Prostate gland (tissue), 2 donors: Measurements from ENCODE around the gene ARSJ. TPM values are rescaled to one million over a fixed set of nuclear protein-coding genes. Genes with fewer than 3 reads are reported as not detected.

ENCODE experiments used
- DNase-seq: peaks from one replicate; pipeline ENCODE4 v3.0.0-alpha.2; 2019; ENCODE audit warnings: low spot score
- H3K27ac ChIP-seq, 2 donors: fragments of 200-600 bp; sonication (generic); 2 replicates each; pipeline ENCODE4 v1.5.1; 2017 to 2019
- H3K27me3 ChIP-seq: fragments of 200-600 bp; sonication (generic); replicated peaks from 2 replicates; pipeline ENCODE4 v1.5.1; 2019; ENCODE audit not compliant: insufficient read depth
- H3K36me3 ChIP-seq, 2 donors: fragments of 200-600 bp; sonication (generic); 1 replicate in 1 of 2; 2 replicates in 1 of 2; pipeline versions ENCODE4 v1.5.1 to v1.8.1; 2017 to 2019
- H3K4me1 ChIP-seq: fragments of 200-600 bp; sonication (generic); replicated peaks from 2 replicates; pipeline ENCODE4 v1.5.1; 2019
- H3K4me3 ChIP-seq, 2 donors: fragments of 200-600 bp; sonication (generic); 2 replicates each; pipeline ENCODE4 v1.5.1; 2017 to 2019
- H3K9me3 ChIP-seq: fragments of 200-600 bp; sonication (generic); 2 replicates; pipeline ENCODE4 v1.5.1; 2017
- POLR2A ChIP-seq: fragments of 450-650 bp; IDR thresholded peaks from one replicate; pipeline ENCODE4 v1.6.1; 2016; ENCODE audit warnings: antibody characterized with exemption, mild to moderate bottlenecking
- POLR2AphosphoS5 ChIP-seq: sonication (generic); formaldehyde crosslinking; IDR thresholded peaks from one replicate; pipeline ENCODE4 v1.6.1; 2017; ENCODE audit warnings: antibody characterized with exemption
- WGBS: methylation state at CpG from one replicate; pipeline ENCODE4 v1.1.5; 2018; 5-methylcytosine and 5-hydroxymethylcytosine counted together
- intact Hi-C: fragments of 100-400 bp; cut with DNase I; formaldehyde crosslinking; loops from one replicate; pipeline ENCODE4 v1.14.2; 2022
- total RNA-seq, 2 donors: library from RNA; depleted of rRNA; stranded (reverse); fragments of >200 nt; gene quantifications; one replicate each; pipeline ENCODE4 v1.1.0, GENCODE V29; 2016
- TF ChIP-seq, protein P1 (sequence below), 4 experiments: fragments of 200-600 bp in 2 of 4; fragments of 450-650 bp in 2 of 4; sonication (generic) in 2 of 4; IDR thresholded peaks; 1 replicate in 3 of 4; 2 replicates in 1 of 4; pipeline ENCODE4 v1.5.1; 2016 to 2019; ENCODE audit warnings: antibody characterized with exemption in 4 of 4, mild to moderate bottlenecking in 2 of 4, moderate library complexity in 2 of 4

Gene ARSJ
- total RNA-seq, 2 donors from 2014 or later, result 8.8 to 12.5 TPM

- Histone ChIP-seq H3K27me3 (no peaks in the 10 kb centered on the region), H3K4me1 (no peaks in the 10 kb centered on the region), H3K36me3 (no peaks in the 10 kb centered on the region), H3K9me3 (no peaks in the 10 kb centered on the region), H3K4me3 (no peak overlapping the region), H3K27ac (no peak overlapping the region)
- DNase-seq, result no peak
- WGBS, result 24% methylated on average over 1 of the region's 1 CpG
- intact Hi-C loops, result no loop called here
- TF ChIP-seq POLR2AphosphoS5, result no peak
- TF ChIP-seq, protein P1, sequence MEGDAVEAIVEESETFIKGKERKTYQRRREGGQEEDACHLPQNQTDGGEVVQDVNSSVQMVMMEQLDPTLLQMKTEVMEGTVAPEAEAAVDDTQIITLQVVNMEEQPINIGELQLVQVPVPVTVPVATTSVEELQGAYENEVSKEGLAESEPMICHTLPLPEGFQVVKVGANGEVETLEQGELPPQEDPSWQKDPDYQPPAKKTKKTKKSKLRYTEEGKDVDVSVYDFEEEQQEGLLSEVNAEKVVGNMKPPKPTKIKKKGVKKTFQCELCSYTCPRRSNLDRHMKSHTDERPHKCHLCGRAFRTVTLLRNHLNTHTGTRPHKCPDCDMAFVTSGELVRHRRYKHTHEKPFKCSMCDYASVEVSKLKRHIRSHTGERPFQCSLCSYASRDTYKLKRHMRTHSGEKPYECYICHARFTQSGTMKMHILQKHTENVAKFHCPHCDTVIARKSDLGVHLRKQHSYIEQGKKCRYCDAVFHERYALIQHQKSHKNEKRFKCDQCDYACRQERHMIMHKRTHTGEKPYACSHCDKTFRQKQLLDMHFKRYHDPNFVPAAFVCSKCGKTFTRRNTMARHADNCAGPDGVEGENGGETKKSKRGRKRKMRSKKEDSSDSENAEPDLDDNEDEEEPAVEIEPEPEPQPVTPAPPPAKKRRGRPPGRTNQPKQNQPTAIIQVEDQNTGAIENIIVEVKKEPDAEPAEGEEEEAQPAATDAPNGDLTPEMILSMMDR (IDR thresholded peaks at IDR 0.05), result no peak
- no peak for TF ChIP-seq POLR2A
Measured at GRCh38 chr4:113882668-113883067, 96.8 kb downstream of the ARSJ start.

DNA sequence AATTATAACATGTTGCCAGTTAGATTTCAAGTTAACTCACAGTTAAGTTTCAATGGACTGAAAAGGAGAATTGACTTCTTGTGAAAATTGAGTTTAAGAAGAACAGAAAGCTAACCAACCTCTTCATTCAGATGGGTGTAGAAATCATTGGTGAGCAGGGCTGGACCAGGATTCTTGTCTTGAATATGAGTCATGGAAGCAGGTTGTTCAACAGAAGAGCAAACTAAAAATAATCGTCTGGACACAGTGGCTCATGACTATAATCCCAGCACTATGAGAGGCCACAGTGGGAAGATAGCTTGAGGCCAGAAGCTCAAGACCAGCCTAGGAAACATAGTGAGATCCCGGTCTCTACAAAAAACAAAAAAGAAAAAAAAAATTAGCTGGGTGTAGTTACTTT is 98.2 kb downstream of the ARSJ start:
- no peaks in the 10 kb centered on the region for H3K4me1 ChIP-seq
- H3K9me3 ChIP-seq, result no peaks in the 10 kb centered on the region
- no peak overlapping the region for H3K27ac ChIP-seq
- no peaks in the 10 kb centered on the region for H3K27me3 ChIP-seq
- no peak for DNase-seq
- intact Hi-C loops, result no loop called here
- WGBS, result 74% methylated on average over 2 of the region's 2 CpGs
- no peak overlapping the region for H3K4me3 ChIP-seq
- TF ChIP-seq POLR2AphosphoS5, result no peak
- TF ChIP-seq, protein P1 (IDR thresholded peaks at IDR 0.05), result no peak
- TF ChIP-seq POLR2A, result no peak
- no peaks in the 10 kb centered on the region for H3K36me3 ChIP-seq

GRCh38 chr4:113880240-113881028 is 99.0 kb downstream of the ARSJ start:
- TF ChIP-seq, protein P1 (IDR thresholded peaks at IDR 0.05), result no peak
- TF ChIP-seq POLR2AphosphoS5, result no peak
- TF ChIP-seq POLR2A, result no peak
- intact Hi-C loops, result no loop called here
- no peak for DNase-seq
- Histone ChIP-seq H3K4me1 (no peaks in the 10 kb centered on the region), H3K27me3 (no peaks in the 10 kb centered on the region), H3K4me3 (no peak overlapping the region), H3K27ac (no peak overlapping the region), H3K9me3 (no peaks in the 10 kb centered on the region), H3K36me3 (no peaks in the 10 kb centered on the region)
- WGBS, result 32% methylated on average over 3 of the region's 3 CpGs

- intact Hi-C loops, result no loop called here
- H3K4me3 ChIP-seq, result no peak overlapping the region
- 39% methylated on average over 3 of the region's 3 CpGs for WGBS
Measured at GRCh38 chr4:113878668-113879067, 100.8 kb downstream of the ARSJ start.

More at GRCh38 chr4:113878668-113879067, 100.8 kb downstream of the ARSJ start:
- no peaks in the 10 kb centered on the region for H3K4me1 ChIP-seq
- H3K27ac ChIP-seq, result no peak overlapping the region
- H3K9me3 ChIP-seq, result no peaks in the 10 kb centered on the region
- DNase-seq, result no peak
- no peaks in the 10 kb centered on the region for H3K27me3 ChIP-seq
- H3K36me3 ChIP-seq, result no peaks in the 10 kb centered on the region
- TF ChIP-seq POLR2AphosphoS5, result no peak
- TF ChIP-seq POLR2A, result no peak
- TF ChIP-seq, protein P1 (IDR thresholded peaks at IDR 0.05), result no peak
